NT2/D1 (cell line): ENCODE data around the gene SHOC1.

Source experiments
- YY1 ChIP-seq: IDR thresholded peaks from 2 replicates; pipeline ENCODE4 v1.6.1; 2011; ENCODE audit not compliant: insufficient read length, insufficient read depth
- ZNF274 ChIP-seq: IDR thresholded peaks from 2 replicates; pipeline ENCODE4 v1.6.1; 2011; ENCODE audit warnings: mild to moderate bottlenecking, low read depth, low read length

GRCh38 chr9:111839387-111839786 lies 44.6 kb upstream of the SHOC1 start:
- TF ChIP-seq ZNF274 (no peak), YY1 (no peak)
